Adrenal gland (tissue), 12 donors: Measurements from ENCODE around the gene LTC4S. TPM values are rescaled to one million over a fixed set of nuclear protein-coding genes. Genes with fewer than 3 reads are reported as not detected.

Source experiments
- DNase-seq, 7 donors: peaks; one replicate each; pipeline ENCODE4 v3.0.0-alpha.2; 2019 to 2020
- H3K27ac ChIP-seq, 5 donors: fragments of 200-600 bp; sonication (generic) in 4 of 5; 1 replicate in 3 of 5; 2 replicates in 2 of 5; pipeline versions ENCODE4 v1.5.1 to v1.8.0; 2016 to 2020; ENCODE audit warnings: mild to moderate bottlenecking in 1 of 5
- H3K27me3 ChIP-seq: fragments of 200-600 bp; 2 replicates; pipeline ENCODE4 v1.8.0; 2021
- H3K36me3 ChIP-seq, 2 donors: fragments of 200-600 bp; replicated peaks in 1 of 2; 1 replicate in 1 of 2; 2 replicates in 1 of 2; pipeline versions ENCODE4 v1.5.1 to v1.8.0; 2018 to 2022
- H3K4me1 ChIP-seq, 2 donors: fragments of 200-600 bp; replicated peaks in 1 of 2; 1 replicate in 1 of 2; 2 replicates in 1 of 2; pipeline versions ENCODE4 v1.5.1 to v1.8.0; 2018 to 2021
- H3K4me3 ChIP-seq, 4 donors: fragments of 200-600 bp; sonication (generic) in 3 of 4; one replicate each; pipeline ENCODE4 v1.5.1; 2016 to 2018
- H3K9me3 ChIP-seq, 3 donors: fragments of 200-600 bp; sonication (generic) in 1 of 3; replicated peaks in 1 of 3; 1 replicate in 2 of 3; 2 replicates in 1 of 3; pipeline versions ENCODE4 v1.5.1 to v1.8.0; 2016 to 2021
- CTCF ChIP-seq, 6 experiments: fragments of 450-650 bp in 4 of 6; fragments of 200-600 bp in 2 of 6; sonication (generic) in 1 of 6; IDR thresholded peaks; 1 replicate in 5 of 6; 2 replicates in 1 of 6; pipeline versions ENCODE4 v1.5.1 to v1.8.0; 2016 to 2021; ENCODE audit warnings: antibody characterized with exemption in 6 of 6, mild to moderate bottlenecking in 2 of 6, moderate library complexity in 1 of 6
- POLR2A ChIP-seq, 2 donors: fragments of 450-650 bp; IDR thresholded peaks; one replicate each; pipeline ENCODE4 v1.6.1; 2017; ENCODE audit warnings: antibody characterized with exemption in 2 of 2, mild to moderate bottlenecking in 2 of 2, moderate library complexity in 1 of 2
- WGBS, 4 donors: extraction: QIAGEN DNeasy Blood & Tissue Kit in 2 of 4; methylation state at CpG; one replicate each; pipeline versions ENCODE4 v1.1.5 to v1.1.7; 2013 to 2017; 5-methylcytosine and 5-hydroxymethylcytosine counted together
- intact Hi-C, 2 donors: fragments of 100-400 bp; cut with DNase I; formaldehyde crosslinking; loops; one replicate each; pipeline versions ENCODE4 v1.14.1 to v1.15.0; 2022 to 2023
- polyA plus RNA-seq, 3 donors: library from polyadenylated mRNA; stranded (reverse); fragments of 200-250 nt in 2 of 3; fragments of 350-450 nt in 1 of 3; fragmentation: Illumina TruSeq in 1 of 3; extraction: RNeasy Lipid Tissue Mini Kit (QIAGEN cat#74804) in 1 of 3; gene quantifications; one replicate each; pipeline ENCODE4 v1.2.3, GENCODE V29; 2013 to 2014
- total RNA-seq, 9 donors: library from RNA; depleted of rRNA in 4 of 9; stranded (reverse); fragments of >200 nt in 4 of 9; fragments of 120-200 nt in 1 of 9; fragmentation: NEBNext Ultra II Directional in 1 of 9; extraction: Animal tissue kit (Norgen Biotek cat#: 25700) in 1 of 9; gene quantifications; one replicate each; pipeline versions ENCODE4 v1.1.0 to v1.2.4, GENCODE V29; 2013 to 2023
- donor health status: healthy with polysubstance abuse.
- donor health status: Bipolar disorder and iron deficiency.
- donor health status: DM: yes; HTN: yes; CAD: no.
- donor health status: DM: no; HTN: no; CAD: no.
- donor health status: DM: no; HTN: no; CAD: no.
- donor health status: DM: yes; HTN: yes; CAD: no.

Gene LTC4S
- total and polyA plus RNA-seq, 12 donors: 4.8 to 205 (median 24.1) TPM; not detected in 1

GRCh38 chr5:179769796-179770195 lies 24.0 kb upstream of the LTC4S start:
- intact Hi-C loops: no loop called here
- 89 to 95% (median 90%) methylated on average over 5 of the region's 5 CpGs for WGBS, 4 donors
- Histone ChIP-seq H3K4me3 (no peak overlapping the region), H3K4me1 (peaks cover 17 to 31% of the 10 kb centered on the region in 2 donors), H3K9me3 (no peaks in the 10 kb centered on the region), H3K27me3 (no peaks in the 10 kb centered on the region), H3K27ac (no peak overlapping the region), H3K36me3 (peaks cover 0 to 86% of the 10 kb centered on the region in 2 donors)
- DNase-seq: no peak
- TF ChIP-seq POLR2A (IDR thresholded peaks at IDR 0.05) (no peak), CTCF (IDR thresholded peaks at IDR 0.05) (no peak)

- H3K4me1 ChIP-seq: peaks cover 3 to 15% of the 10 kb centered on the region in 2 donors
- H3K36me3 ChIP-seq: peaks cover 0 to 92% of the 10 kb centered on the region in 2 donors
- 64 to 84% (median 79%) methylated on average over 3 to 4 of the region's 4 CpGs for WGBS, 4 donors
- no peak overlapping the region for H3K4me3 ChIP-seq
- H3K27ac ChIP-seq: no peak overlapping the region
- TF ChIP-seq POLR2A (IDR thresholded peaks at IDR 0.05): no peak
- no peak for TF ChIP-seq CTCF (IDR thresholded peaks at IDR 0.05)
- intact Hi-C loops: no loop called here
- H3K9me3 ChIP-seq: no peaks in the 10 kb centered on the region
- no peak for DNase-seq
- H3K27me3 ChIP-seq: no peaks in the 10 kb centered on the region
These were observed 22.4 kb upstream of the LTC4S start for GRCh38 chr5:179771311-179771895.

GRCh38 chr5:179772351-179772750 lies 21.4 kb upstream of the LTC4S start:
- no peak for DNase-seq
- H3K9me3 ChIP-seq: no peaks in the 10 kb centered on the region
- H3K27ac ChIP-seq: no peak overlapping the region
- intact Hi-C loops: no loop called here
- WGBS, 4 donors: 86 to 93% (median 91%) methylated on average over 6 of the region's 6 CpGs
- H3K4me3 ChIP-seq: no peak overlapping the region
- peaks cover 0 to 6% of the 10 kb centered on the region in 2 donors for H3K4me1 ChIP-seq
- peaks cover 0 to 86% of the 10 kb centered on the region in 2 donors for H3K36me3 ChIP-seq
- TF ChIP-seq POLR2A (IDR thresholded peaks at IDR 0.05) (no peak), CTCF (IDR thresholded peaks at IDR 0.05) (no peak)
- no peaks in the 10 kb centered on the region for H3K27me3 ChIP-seq

- no peak for TF ChIP-seq CTCF (IDR thresholded peaks at IDR 0.05)
- no peak for TF ChIP-seq POLR2A (IDR thresholded peaks at IDR 0.05)
- Histone ChIP-seq H3K4me1 (peaks cover 0 to 6% of the 10 kb centered on the region in 2 donors), H3K9me3 (no peaks in the 10 kb centered on the region), H3K27me3 (no peaks in the 10 kb centered on the region), H3K4me3 (no peak overlapping the region), H3K36me3 (peaks cover 0 to 87% of the 10 kb centered on the region in 2 donors), H3K27ac (no peak overlapping the region)
- DNase-seq: no peak
- intact Hi-C loops: no loop called here
- 92 to 94% (median 94%) methylated on average over 5 to 9 of the region's 9 CpGs for WGBS, 4 donors
These were observed 20.1 kb upstream of the LTC4S start for GRCh38 chr5:179773686-179774040.
